Limb (tissue), 2 donors: ENCODE data around the gene CPB1.
"Not testable (repeated sequence)": the region's sequence is repeated elsewhere in the genome, so short reads cannot be mapped to it uniquely, and the experiment has no call there.

Experiments used
- DNase-seq, 2 donors: peaks; one replicate each; pipeline ENCODE4 v3.0.0-alpha.2; 2016; ENCODE audit errors: extremely low spot score in 2 of 2

CPB1 gene

GRCh38 chr3:148827585-148827984 lies at the start of gene CPB1:
Gene CPB1 (plus strand): TSS chr3:148827811. CDS start chr3:148827824, 13 bp downstream.
- no peak for DNase-seq

GRCh38 chr3:148778926-148779325 lies 48.7 kb upstream of the CPB1 start:
- no peak for DNase-seq

- DNase-seq = not testable (repeated sequence)
These were observed 42.6 kb upstream of the CPB1 start for GRCh38 chr3:148785026-148785425.

GRCh38 chr3:148786159-148786558 lies 41.5 kb upstream of the CPB1 start:
- DNase-seq = not testable (repeated sequence)

- no peak for DNase-seq
These were observed 38.5 kb upstream of the CPB1 start for GRCh38 chr3:148789146-148789545.

GRCh38 chr3:148789906-148790305 lies 37.7 kb upstream of the CPB1 start:
- no peak for DNase-seq

- no peak for DNase-seq
These were observed 37.2 kb upstream of the CPB1 start for GRCh38 chr3:148790370-148790769.

- peak; percentile 36 to 72 for DNase-seq
These were observed 36.5 kb upstream of the CPB1 start for GRCh38 chr3:148790851-148791735.

- no peak for DNase-seq
These were observed 35.7 kb upstream of the CPB1 start for GRCh38 chr3:148791920-148792319.

GRCh38 chr3:148792516-148792915 lies 35.1 kb upstream of the CPB1 start:
- no peak for DNase-seq

GRCh38 chr3:148796799-148797198 lies 30.8 kb upstream of the CPB1 start:
- DNase-seq = no peak

GRCh38 chr3:148797795-148798194 lies 29.8 kb upstream of the CPB1 start:
- DNase-seq = no peak

- no peak for DNase-seq
These were observed 27.2 kb upstream of the CPB1 start for GRCh38 chr3:148800414-148800813.

GRCh38 chr3:148809835-148810234 lies 17.8 kb upstream of the CPB1 start:
- DNase-seq = no peak

GRCh38 chr3:148815316-148816110 lies 12.1 kb upstream of the CPB1 start:
- no peak for DNase-seq

- no peak for DNase-seq
These were observed 11.2 kb upstream of the CPB1 start for GRCh38 chr3:148816427-148816826.

- DNase-seq = no peak
These were observed 10.6 kb upstream of the CPB1 start for GRCh38 chr3:148816981-148817525.

- no peak for DNase-seq
These were observed 7.0 kb upstream of the CPB1 start for GRCh38 chr3:148820361-148821245.

- DNase-seq = no peak
These were observed 4.6 kb upstream of the CPB1 start for GRCh38 chr3:148823026-148823425.

- no peak for DNase-seq
These were observed 2.1 kb upstream of the CPB1 start for GRCh38 chr3:148825476-148825875.

- no peak for DNase-seq
These were observed 602 bp downstream of the CPB1 start for GRCh38 chr3:148828136-148828690.
